H1 (cell line): ENCODE measurements around the gene VAPA. TPM values are rescaled to one million over a fixed set of nuclear protein-coding genes. Genes with fewer than 3 reads are reported as not detected.

ENCODE experiments used
- CTCF ChIA-PET: fragments of 300-600 bp; sonication (Branson Sonifier 250); formaldehyde crosslinking; loops from one replicate; lab custom pipeline; 2021; ENCODE audit not compliant: partially characterized antibody; lab: Charles Lee
- POLR2A ChIA-PET: fragments of 300-600 bp; sonication (Branson Sonifier 250); formaldehyde crosslinking; loops from one replicate; lab custom pipeline; 2021; ENCODE audit warnings: inconsistent platforms; ENCODE audit not compliant: partially characterized antibody; lab: Charles Lee
- DNase-seq, 2 experiments: peaks; one replicate each; pipeline versions ENCODE4 v3.0.0 to v3.0.0-alpha.2; 2010 to 2022; ENCODE audit warnings: low spot score in 2 of 2, low read depth in 1 of 2, mixed read lengths in 1 of 2
- FAIRE-seq: peaks from 2 replicates; lab custom pipeline; 2011; peaks lifted over from hg19 to GRCh38; lab: Jason Lieb, UNC
- H2AFZ ChIP-seq: 2 replicates; pipeline ENCODE4 v1.8.1; 2012; ENCODE audit warnings: low read length, inconsistent platforms
- H2AK5ac ChIP-seq: 2 replicates; pipeline ENCODE4 v1.6.1; 2013; ENCODE audit warnings: low read depth, low read length
- H2BK120ac ChIP-seq: replicated peaks from 2 replicates; pipeline ENCODE3; 2013; ENCODE audit warnings: low read depth, low read length, inconsistent platforms
- H2BK12ac ChIP-seq: 2 replicates; pipeline ENCODE4 v1.6.1; 2013; ENCODE audit warnings: low read depth, low read length
- H2BK15ac ChIP-seq: 2 replicates; pipeline ENCODE4 v1.6.1; 2013; ENCODE audit warnings: low read length
- H2BK20ac ChIP-seq: 2 replicates; pipeline ENCODE4 v1.6.1; 2013; ENCODE audit warnings: low read length
- H2BK5ac ChIP-seq: 2 replicates; pipeline ENCODE4 v1.6.1; 2013; ENCODE audit warnings: low read depth, low read length
- H3K14ac ChIP-seq: 2 replicates; pipeline ENCODE4 v1.6.1; 2013; ENCODE audit warnings: inconsistent platforms; ENCODE audit not compliant: insufficient read length
- H3K18ac ChIP-seq: 2 replicates; pipeline ENCODE4 v1.6.1; 2013; ENCODE audit warnings: low read length; ENCODE audit errors: extremely low read depth
- H3K23ac ChIP-seq: 2 replicates; pipeline ENCODE4 v1.6.1; 2013; ENCODE audit warnings: inconsistent platforms; ENCODE audit not compliant: insufficient read length
- H3K23me2 ChIP-seq: 2 replicates; pipeline ENCODE4 v1.6.1; 2013; ENCODE audit warnings: low read depth, low read length
- H3K27ac ChIP-seq: 2 replicates; pipeline ENCODE4 v1.6.1; 2011; ENCODE audit warnings: low read depth, low read length, inconsistent platforms
- H3K27me3 ChIP-seq, 4 experiments: replicated peaks in 1 of 4; 1 replicate in 1 of 4; 2 replicates in 3 of 4; pipeline versions ENCODE4 v1.6.1 to v1.8.1; 2011 to 2013; ENCODE audit warnings: low read length in 3 of 4, mild to moderate bottlenecking in 3 of 4, inconsistent platforms in 2 of 4, mixed read lengths in 2 of 4, moderate library complexity in 1 of 4; ENCODE audit not compliant: control insufficient read depth in 3 of 4, insufficient read depth in 3 of 4; ENCODE audit errors: extremely low read depth in 1 of 4
- H3K36me3 ChIP-seq, 4 experiments: 2 replicates each; pipeline versions ENCODE4 v1.6.1 to v1.8.1; 2011 to 2013; ENCODE audit warnings: mild to moderate bottlenecking in 4 of 4, low read length in 3 of 4, moderate library complexity in 2 of 4, control low read depth in 1 of 4, inconsistent platforms in 1 of 4; ENCODE audit not compliant: insufficient read depth in 4 of 4, control insufficient read depth in 2 of 4
- H3K4ac ChIP-seq: replicated peaks from 2 replicates; pipeline ENCODE3; 2013; ENCODE audit warnings: low read length, low read depth, mixed read lengths, inconsistent platforms; ENCODE audit not compliant: insufficient read length
- H3K4me1 ChIP-seq, 4 experiments: replicated peaks in 1 of 4; 1 replicate in 1 of 4; 2 replicates in 3 of 4; pipeline versions ENCODE4 v1.6.1 to v1.8.1; 2011 to 2013; ENCODE audit warnings: low read length in 3 of 4, inconsistent platforms in 2 of 4, mixed read lengths in 1 of 4; ENCODE audit not compliant: insufficient read depth in 4 of 4, control insufficient read depth in 3 of 4
- H3K4me2 ChIP-seq, 2 experiments: 2 replicates each; pipeline versions ENCODE4 v1.6.1 to v1.8.1; 2011 to 2013; ENCODE audit warnings: low read depth in 2 of 2, low read length in 2 of 2, control low read depth in 1 of 2, inconsistent platforms in 1 of 2, mild to moderate bottlenecking in 1 of 2; ENCODE audit not compliant: insufficient read depth in 1 of 2
- H3K4me3 ChIP-seq, 4 experiments: fragments of 200-600, 300-600 bp in 1 of 4; sonication (generic), shearing (Covaris generic), sonication (Bioruptor Twin) in 1 of 4; 2 replicates each; pipeline versions ENCODE4 v1.5.1 to v1.8.1; 2011 to 2016; ENCODE audit warnings: low read length in 4 of 4, low read depth in 3 of 4, control low read depth in 2 of 4, inconsistent platforms in 2 of 4, mild to moderate bottlenecking in 2 of 4, mixed read lengths in 1 of 4, moderate library complexity in 1 of 4; ENCODE audit not compliant: insufficient read depth in 2 of 4; ENCODE audit errors: extremely low read depth in 1 of 4
- H3K56ac ChIP-seq: replicated peaks from 2 replicates; pipeline ENCODE3; 2013; ENCODE audit warnings: low read depth, mild to moderate bottlenecking, mixed read lengths, low read length, inconsistent platforms; ENCODE audit not compliant: insufficient read length
- H3K79me1 ChIP-seq: 2 replicates; pipeline ENCODE4 v1.6.1; 2013; ENCODE audit warnings: low read depth, low read length, control low read depth
- H3K79me2 ChIP-seq, 2 experiments: 2 replicates each; pipeline versions ENCODE4 v1.6.1 to v1.8.1; 2012 to 2013; ENCODE audit warnings: low read length in 2 of 2, mild to moderate bottlenecking in 2 of 2, inconsistent platforms in 1 of 2; ENCODE audit not compliant: insufficient read depth in 2 of 2, control insufficient read depth in 1 of 2
- H3K9ac ChIP-seq, 4 experiments: replicated peaks in 1 of 4; 1 replicate in 1 of 4; 2 replicates in 3 of 4; pipeline versions ENCODE4 v1.6.1 to v1.8.1; 2011 to 2013; ENCODE audit warnings: low read depth in 3 of 4, low read length in 3 of 4, control low read depth in 2 of 4, mild to moderate bottlenecking in 2 of 4, moderate library complexity in 2 of 4, inconsistent platforms in 1 of 4; ENCODE audit errors: extremely low read depth in 1 of 4
- H3K9me3 ChIP-seq, 2 experiments: 2 replicates each; pipeline versions ENCODE4 v1.6.1 to v1.8.1; 2012 to 2013; ENCODE audit warnings: mild to moderate bottlenecking in 2 of 2, moderate library complexity in 2 of 2, control low read depth in 1 of 2, inconsistent platforms in 1 of 2, low read depth in 1 of 2, low read length in 1 of 2, mixed read lengths in 1 of 2; ENCODE audit not compliant: insufficient read depth in 2 of 2
- H4K20me1 ChIP-seq, 2 experiments: replicated peaks in 1 of 2; 2 replicates each; pipeline versions ENCODE3 to v1.8.1; 2011 to 2013; ENCODE audit warnings: inconsistent platforms in 2 of 2, low read length in 2 of 2, mild to moderate bottlenecking in 1 of 2; ENCODE audit not compliant: insufficient read depth in 2 of 2, control insufficient read depth in 1 of 2
- H4K5ac ChIP-seq: 2 replicates; pipeline ENCODE4 v1.6.1; 2013; ENCODE audit warnings: low read length, low read depth, mixed read lengths, inconsistent platforms; ENCODE audit not compliant: insufficient read length
- H4K8ac ChIP-seq: 2 replicates; pipeline ENCODE4 v1.8.0; 2013; ENCODE audit warnings: mild to moderate bottlenecking, moderate library complexity, low read length, inconsistent platforms; ENCODE audit not compliant: insufficient read depth; ENCODE audit errors: extremely low read depth
- H4K91ac ChIP-seq: replicated peaks from 2 replicates; pipeline ENCODE3; 2013; ENCODE audit warnings: low read length, mixed read lengths, inconsistent platforms; ENCODE audit not compliant: insufficient read length
- CREB1 ChIP-seq: IDR thresholded peaks from 2 replicates; pipeline ENCODE4 v1.6.1; 2012; ENCODE audit warnings: inconsistent platforms
- EP300 ChIP-seq, 2 experiments: IDR thresholded peaks; 1 replicate in 1 of 2; 2 replicates in 1 of 2; pipeline ENCODE4 v1.6.1; 2011 to 2012; ENCODE audit warnings: low read depth in 2 of 2, low read length in 2 of 2, mild to moderate bottlenecking in 2 of 2, borderline replicate concordance in 1 of 2, inconsistent platforms in 1 of 2, moderate library complexity in 1 of 2
- EZH2 ChIP-seq: fragments of 200-600 bp; sonication (generic); IDR thresholded peaks from 2 replicates; pipeline ENCODE4 v1.7.1; 2012; ENCODE audit warnings: low read depth, mild to moderate bottlenecking, moderate library complexity, low read length, inconsistent platforms; ENCODE audit not compliant: severe bottlenecking
- HDAC6 ChIP-seq: IDR thresholded peaks from one replicate; pipeline ENCODE4 v1.7.1; 2012; ENCODE audit warnings: low read depth, mild to moderate bottlenecking, inconsistent platforms, low read length, moderate library complexity
- KDM5A ChIP-seq: fragments of 200-600 bp; IDR thresholded peaks from 2 replicates; pipeline ENCODE4 v1.7.1; 2012; ENCODE audit warnings: mild to moderate bottlenecking, low read length, inconsistent platforms, mixed read lengths
- RXRA ChIP-seq: IDR thresholded peaks from 2 replicates; pipeline ENCODE4 v1.6.1; 2011; ENCODE audit warnings: low read depth, mild to moderate bottlenecking, low read length, moderate library complexity; ENCODE audit not compliant: insufficient read depth
- SIN3A ChIP-seq, 2 experiments: IDR thresholded peaks in 1 of 2; conservative IDR thresholded peaks in 1 of 2; 2 replicates each; pipeline ENCODE4 v1.6.1; 2011 to 2012; ENCODE audit warnings: low read length in 2 of 2, improper control_type of control experiment in 1 of 2, low read depth in 1 of 2, mild to moderate bottlenecking in 1 of 2
- TAF1 ChIP-seq: IDR thresholded peaks from 2 replicates; pipeline ENCODE4 v1.6.1; 2011; ENCODE audit warnings: mild to moderate bottlenecking, low read depth, low read length
- TAF7 ChIP-seq: optimal IDR thresholded peaks from 2 replicates; pipeline ENCODE3; 2011; ENCODE audit warnings: low read depth, mild to moderate bottlenecking, inconsistent platforms, low read length, moderate library complexity, borderline replicate concordance
- WGBS, 2 experiments: shearing (Covaris generic) in 1 of 2; methylation state at CpG; one replicate each; pipeline versions ENCODE4 v1.1.6 to v1.1.7; 2013 to 2015; ENCODE audit warnings: low lambda C conversion rate in 2 of 2, mixed read lengths in 2 of 2, inconsistent platforms in 1 of 2, low coverage in 1 of 2, missing lambda C conversion rate in 1 of 2; ENCODE audit not compliant: insufficient replicate concordance in 2 of 2, insufficient coverage in 1 of 2, insufficient read length in 1 of 2; ENCODE audit errors: extremely low coverage in 1 of 2, missing lambda C conversion rate in 1 of 2; 5-methylcytosine and 5-hydroxymethylcytosine counted together
- polyA plus RNA-seq, 7 experiments: library from polyadenylated mRNA; depleted of rRNA in 3 of 7; stranded (reverse) in 5 of 7; unstranded in 2 of 7; fragments of >200 nt in 5 of 7; fragments of 200-250 nt in 2 of 7; gene quantifications; 1 replicate in 5 of 7; 2 replicates in 1 of 7; 4 replicates in 1 of 7; pipeline versions ENCODE4 v1.2.1 to v1.2.3, GENCODE V29; 2011 to 2013; ENCODE audit warnings: missing spikeins in 2 of 7, mixed read lengths in 2 of 7
- total RNA-seq: library from RNA; stranded (reverse); fragmentation: NEBNext Ultra II Directional; extraction: Animal tissue kit (Norgen Biotek cat#: 25700); gene quantifications from 2 replicates; pipeline ENCODE4 v1.2.1, GENCODE V29; 2021
- TF ChIP-seq, protein P1 (sequence below), 3 experiments: IDR thresholded peaks; 1 replicate in 2 of 3; 2 replicates in 1 of 3; pipeline versions ENCODE4 v1.5.1 to v1.6.1; 2011; ENCODE audit warnings: low read length in 3 of 3, mild to moderate bottlenecking in 3 of 3, inconsistent platforms in 2 of 3, low read depth in 1 of 3, moderate library complexity in 1 of 3; ENCODE audit not compliant: insufficient read depth in 1 of 3; ENCODE audit errors: control extremely low read depth in 1 of 3
- TF ChIP-seq, protein P2 (sequence below): IDR thresholded peaks from 2 replicates; pipeline ENCODE4 v1.6.1; 2012; ENCODE audit warnings: inconsistent platforms

The VAPA gene
- total and polyA plus RNA-seq, 2 of the 8 experiments (the other 6 are each of a cell fraction or from before 2014, with no cell fraction given) = 79.7 to 130 TPM

DNA sequence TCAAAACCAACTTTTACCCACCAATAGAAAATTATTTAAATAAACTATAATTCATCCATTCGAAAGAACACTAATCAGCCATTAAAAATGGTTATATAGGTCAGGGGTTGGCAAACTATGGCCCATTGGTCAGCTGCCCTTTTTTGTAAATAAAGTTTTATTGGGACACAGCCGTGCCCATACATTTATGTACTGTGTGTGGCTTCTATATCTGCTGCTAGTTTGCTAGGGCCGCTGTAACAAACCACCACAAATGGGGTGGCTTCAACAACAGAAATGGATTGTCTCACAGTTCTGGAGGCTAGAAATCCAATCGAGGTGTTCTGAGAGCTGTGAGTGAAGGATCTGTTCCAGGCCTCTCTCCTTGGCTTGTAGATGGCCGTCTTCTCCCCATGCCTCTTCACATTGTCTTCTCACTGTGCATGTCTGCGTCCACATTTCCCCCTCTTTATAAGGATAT, 35.0 kb upstream of the VAPA start:
- Histone ChIP-seq H2BK120ac (no peak overlapping the region), H4K91ac (no peak overlapping the region), H4K20me1 (no peaks in the 10 kb centered on the region), H3K23me2 (no peaks in the 10 kb centered on the region), H2BK20ac (no peak overlapping the region), H3K9me3 (no peaks in the 10 kb centered on the region), H3K36me3 (no peaks in the 10 kb centered on the region), H2BK5ac (no peak overlapping the region), H2BK12ac (no peak overlapping the region), H3K14ac (no peak overlapping the region), H3K4me2 (no peak overlapping the region), H3K4me3 (no peak overlapping the region), H3K23ac (no peak overlapping the region), H3K4me1 (no peaks in the 10 kb centered on the region), H2AK5ac (no peak overlapping the region), H3K4ac (no peak overlapping the region), H3K79me2 (no peaks in the 10 kb centered on the region), H3K18ac (no peak overlapping the region), H4K8ac (no peak overlapping the region), H3K9ac (no peak overlapping the region), H4K5ac (no peak overlapping the region), H3K27me3 (no peaks in the 10 kb centered on the region), H3K27ac (no peak overlapping the region), H2BK15ac (no peak overlapping the region), H3K56ac (no peak overlapping the region), H3K79me1 (no peaks in the 10 kb centered on the region), H2AFZ (no peak overlapping the region)
- FAIRE-seq (no peak), DNase-seq (no peak)
- ChIA-PET CTCF (no interaction called here), POLR2A (interaction anchor here (1.1 kb wide), 1 partner anchor 10 kb away, joined by 4 read pairs; no protein-coding TSS in a partner anchor)
- WGBS, 2 experiments = 85% methylated on average over 6 of the region's 6 CpGs; no CpG with 5 or more reads in 1 of the 2 experiments
- TF ChIP-seq CREB1 = no peak
- TF ChIP-seq TAF1 = no peak
- TF ChIP-seq HDAC6 = no peak
- TF ChIP-seq SIN3A (conservative IDR thresholded peaks at IDR 0.05 in 1 of 2, IDR thresholded peaks at IDR 0.05 in 1 of 2; ENCODE audit: low read depth in 1 of 2, low read length in 2 of 2) = no peak
- TF ChIP-seq TAF7 = no peak
- TF ChIP-seq, protein P1, sequence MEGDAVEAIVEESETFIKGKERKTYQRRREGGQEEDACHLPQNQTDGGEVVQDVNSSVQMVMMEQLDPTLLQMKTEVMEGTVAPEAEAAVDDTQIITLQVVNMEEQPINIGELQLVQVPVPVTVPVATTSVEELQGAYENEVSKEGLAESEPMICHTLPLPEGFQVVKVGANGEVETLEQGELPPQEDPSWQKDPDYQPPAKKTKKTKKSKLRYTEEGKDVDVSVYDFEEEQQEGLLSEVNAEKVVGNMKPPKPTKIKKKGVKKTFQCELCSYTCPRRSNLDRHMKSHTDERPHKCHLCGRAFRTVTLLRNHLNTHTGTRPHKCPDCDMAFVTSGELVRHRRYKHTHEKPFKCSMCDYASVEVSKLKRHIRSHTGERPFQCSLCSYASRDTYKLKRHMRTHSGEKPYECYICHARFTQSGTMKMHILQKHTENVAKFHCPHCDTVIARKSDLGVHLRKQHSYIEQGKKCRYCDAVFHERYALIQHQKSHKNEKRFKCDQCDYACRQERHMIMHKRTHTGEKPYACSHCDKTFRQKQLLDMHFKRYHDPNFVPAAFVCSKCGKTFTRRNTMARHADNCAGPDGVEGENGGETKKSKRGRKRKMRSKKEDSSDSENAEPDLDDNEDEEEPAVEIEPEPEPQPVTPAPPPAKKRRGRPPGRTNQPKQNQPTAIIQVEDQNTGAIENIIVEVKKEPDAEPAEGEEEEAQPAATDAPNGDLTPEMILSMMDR (IDR thresholded peaks at IDR 0.05; ENCODE audit: control extremely low read depth in 1 of 3, insufficient read depth in 1 of 3, low read depth in 1 of 3, low read length in 3 of 3) = no peak
- no peak for TF ChIP-seq KDM5A
- TF ChIP-seq EP300 (IDR thresholded peaks at IDR 0.05; ENCODE audit: borderline replicate concordance in 1 of 2, low read depth in 2 of 2, low read length in 2 of 2) = no peak
- no peak for TF ChIP-seq EZH2
- no peak for TF ChIP-seq RXRA
- TF ChIP-seq, protein P2, sequence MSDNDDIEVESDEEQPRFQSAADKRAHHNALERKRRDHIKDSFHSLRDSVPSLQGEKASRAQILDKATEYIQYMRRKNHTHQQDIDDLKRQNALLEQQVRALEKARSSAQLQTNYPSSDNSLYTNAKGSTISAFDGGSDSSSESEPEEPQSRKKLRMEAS = no peak
